SK-N-SH treated with all-trans-retinoic acid at 6 μM for 48 hours (cell line): ENCODE measurements around the gene GBF1.

Source experiments
- ATAC-seq: fragments of 200-7000 bp; cut with Tn5 transposase; 3 replicates; pipeline ENCODE4 v1.9.1; 2020; ENCODE audit warnings: mild to moderate bottlenecking, moderate library complexity
- ARNTL ChIP-seq: fragments of 450-650 bp; formaldehyde crosslinking; IDR thresholded peaks from 2 replicates; pipeline ENCODE4 v1.5.0; 2020; ENCODE audit warnings: low read depth, mild to moderate bottlenecking, moderate library complexity, borderline replicate concordance
- BACH2 ChIP-seq: fragments of 250-450 bp; sonication (Bioruptor Pico); IDR thresholded peaks from 2 replicates; pipeline ENCODE4 v1.9.0; 2021; ENCODE audit warnings: mild to moderate bottlenecking, borderline replicate concordance
- CSDC2 ChIP-seq: fragments of 250-450 bp; sonication (Bioruptor Pico); IDR thresholded peaks from 2 replicates; pipeline ENCODE4 v1.5.0; 2020; ENCODE audit warnings: mild to moderate bottlenecking, moderate library complexity
- ESRRG ChIP-seq: fragments of 250-450 bp; sonication (Bioruptor Pico); IDR thresholded peaks from 2 replicates; pipeline ENCODE4 v1.6.1; 2021; ENCODE audit warnings: mild to moderate bottlenecking
- GLIS3 ChIP-seq: fragments of 250-450 bp; sonication (Bioruptor Pico); IDR thresholded peaks from 2 replicates; pipeline ENCODE4 v1.5.0; 2020; ENCODE audit warnings: mild to moderate bottlenecking, moderate library complexity
- ISL1 ChIP-seq: fragments of 250-450 bp; sonication (Bioruptor Pico); IDR thresholded peaks from 2 replicates; pipeline ENCODE4 v2.1.2; 2022; ENCODE audit warnings: mild to moderate bottlenecking, moderate library complexity
- OSR1 ChIP-seq: fragments of 250-450 bp; sonication (Bioruptor Pico); IDR thresholded peaks from 2 replicates; pipeline ENCODE4 v1.8.0; 2022; ENCODE audit warnings: moderate library complexity, mild to moderate bottlenecking, inconsistent platforms
- PPARA ChIP-seq: fragments of 250-450 bp; sonication (Bioruptor Pico); IDR thresholded peaks from 2 replicates; pipeline ENCODE4 v1.5.0; 2020; ENCODE audit warnings: mild to moderate bottlenecking, borderline replicate concordance
- TCF4 ChIP-seq: fragments of 250-450 bp; sonication (Bioruptor Pico); IDR thresholded peaks from 2 replicates; pipeline ENCODE4 v1.8.0; 2021; ENCODE audit warnings: mild to moderate bottlenecking, moderate library complexity, borderline replicate concordance
- TOX ChIP-seq: fragments of 250-450 bp; sonication (Bioruptor Pico); IDR thresholded peaks from 2 replicates; pipeline ENCODE4 v1.8.0; 2021; ENCODE audit warnings: mild to moderate bottlenecking, moderate library complexity, borderline replicate concordance
- ZC3H10 ChIP-seq: fragments of 250-450 bp; sonication (Bioruptor Pico); IDR thresholded peaks from 2 replicates; pipeline ENCODE4 v1.5.1; 2021; ENCODE audit warnings: mild to moderate bottlenecking, moderate library complexity
- ZFP3 ChIP-seq: fragments of 250-450 bp; sonication (Bioruptor Pico); IDR thresholded peaks from 2 replicates; pipeline ENCODE4 v1.5.0; 2020; ENCODE audit warnings: mild to moderate bottlenecking, moderate library complexity
- ZFP30 ChIP-seq: fragments of 450-650 bp; formaldehyde crosslinking; IDR thresholded peaks from 2 replicates; pipeline ENCODE4 v1.5.0; 2022; ENCODE audit warnings: mild to moderate bottlenecking, moderate library complexity
- ZNF565 ChIP-seq: fragments of 450-650 bp; formaldehyde crosslinking; conservative IDR thresholded peaks from 2 replicates; pipeline ENCODE4 v1.5.0; 2020; ENCODE audit warnings: low read depth, mild to moderate bottlenecking, moderate library complexity
- ZNF70 ChIP-seq: fragments of 450-650 bp; formaldehyde crosslinking; IDR thresholded peaks from 2 replicates; pipeline ENCODE4 v1.5.0; 2020; ENCODE audit warnings: mild to moderate bottlenecking, moderate library complexity
- ZNF8 ChIP-seq: fragments of 450-650 bp; formaldehyde crosslinking; IDR thresholded peaks from 2 replicates; pipeline ENCODE4 v1.5.0; 2020; ENCODE audit warnings: mild to moderate bottlenecking, moderate library complexity
- TF ChIP-seq, protein P1 (sequence below): fragments of 250-450 bp; sonication (Bioruptor Pico); IDR thresholded peaks from 2 replicates; pipeline ENCODE4 v1.8.0; 2021; ENCODE audit warnings: low read depth, mild to moderate bottlenecking, moderate library complexity, borderline replicate concordance
- TF ChIP-seq, protein P2 (sequence below): fragments of 250-450 bp; sonication (Bioruptor Pico); IDR thresholded peaks from 2 replicates; pipeline ENCODE4 v1.8.0; 2020; ENCODE audit warnings: mild to moderate bottlenecking, moderate library complexity, borderline replicate concordance
- TF ChIP-seq, protein P3 (sequence below): fragments of 250-450 bp; sonication (Bioruptor Pico); IDR thresholded peaks from 2 replicates; pipeline ENCODE4 v1.5.1; 2020; ENCODE audit warnings: low read depth, mild to moderate bottlenecking, moderate library complexity
- TF ChIP-seq, protein P4 (sequence below): fragments of 250-450 bp; sonication (Bioruptor Pico); IDR thresholded peaks from 2 replicates; pipeline ENCODE4 v1.5.1; 2021; ENCODE audit warnings: mild to moderate bottlenecking, moderate library complexity
- TF ChIP-seq, protein P5 (sequence below): fragments of 250-450 bp; sonication (Bioruptor Pico); IDR thresholded peaks from 2 replicates; pipeline ENCODE4 v1.5.0; 2020; ENCODE audit warnings: mild to moderate bottlenecking, moderate library complexity

Gene GBF1

DNA sequence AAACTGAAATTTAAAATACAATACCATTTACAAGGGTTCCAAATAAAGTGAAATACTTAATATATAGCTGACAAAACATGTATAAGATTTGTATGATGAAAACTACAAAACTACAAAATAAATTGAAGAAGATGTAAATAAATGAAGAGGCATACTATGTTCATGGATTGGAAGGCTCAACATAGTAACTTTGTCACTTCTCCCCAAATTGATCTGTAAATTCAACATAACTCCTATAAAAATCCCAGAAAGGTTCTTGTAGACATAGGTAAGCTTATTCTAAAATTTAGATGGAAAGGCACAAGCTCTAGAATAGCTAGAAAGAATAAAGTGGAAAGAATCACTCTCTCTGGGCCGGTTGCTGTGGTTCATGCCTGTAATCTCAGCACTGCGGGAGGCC lies 126.0 kb downstream of the GBF1 start (continued):
- TF ChIP-seq, protein P1, sequence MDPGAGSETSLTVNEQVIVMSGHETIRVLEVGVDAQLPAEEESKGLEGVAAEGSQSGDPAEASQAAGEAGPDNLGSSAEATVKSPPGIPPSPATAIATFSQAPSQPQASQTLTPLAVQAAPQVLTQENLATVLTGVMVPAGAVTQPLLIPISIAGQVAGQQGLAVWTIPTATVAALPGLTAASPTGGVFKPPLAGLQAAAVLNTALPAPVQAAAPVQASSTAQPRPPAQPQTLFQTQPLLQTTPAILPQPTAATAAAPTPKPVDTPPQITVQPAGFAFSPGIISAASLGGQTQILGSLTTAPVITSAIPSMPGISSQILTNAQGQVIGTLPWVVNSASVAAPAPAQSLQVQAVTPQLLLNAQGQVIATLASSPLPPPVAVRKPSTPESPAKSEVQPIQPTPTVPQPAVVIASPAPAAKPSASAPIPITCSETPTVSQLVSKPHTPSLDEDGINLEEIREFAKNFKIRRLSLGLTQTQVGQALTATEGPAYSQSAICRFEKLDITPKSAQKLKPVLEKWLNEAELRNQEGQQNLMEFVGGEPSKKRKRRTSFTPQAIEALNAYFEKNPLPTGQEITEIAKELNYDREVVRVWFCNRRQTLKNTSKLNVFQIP (CRISPR knock-in tag), result no peak
- TF ChIP-seq ESRRG (CRISPR knock-in tag) (no peak), GLIS3 (CRISPR knock-in tag) (no peak), TOX (CRISPR knock-in tag) (no peak), CSDC2 (CRISPR knock-in tag) (no peak), OSR1 (CRISPR knock-in tag) (no peak), ARNTL (CRISPR knock-in tag) (no peak), ZNF8 (CRISPR knock-in tag) (no peak), TCF4 (CRISPR knock-in tag) (no peak), PPARA (CRISPR knock-in tag) (no peak)
- TF ChIP-seq, protein P2, sequence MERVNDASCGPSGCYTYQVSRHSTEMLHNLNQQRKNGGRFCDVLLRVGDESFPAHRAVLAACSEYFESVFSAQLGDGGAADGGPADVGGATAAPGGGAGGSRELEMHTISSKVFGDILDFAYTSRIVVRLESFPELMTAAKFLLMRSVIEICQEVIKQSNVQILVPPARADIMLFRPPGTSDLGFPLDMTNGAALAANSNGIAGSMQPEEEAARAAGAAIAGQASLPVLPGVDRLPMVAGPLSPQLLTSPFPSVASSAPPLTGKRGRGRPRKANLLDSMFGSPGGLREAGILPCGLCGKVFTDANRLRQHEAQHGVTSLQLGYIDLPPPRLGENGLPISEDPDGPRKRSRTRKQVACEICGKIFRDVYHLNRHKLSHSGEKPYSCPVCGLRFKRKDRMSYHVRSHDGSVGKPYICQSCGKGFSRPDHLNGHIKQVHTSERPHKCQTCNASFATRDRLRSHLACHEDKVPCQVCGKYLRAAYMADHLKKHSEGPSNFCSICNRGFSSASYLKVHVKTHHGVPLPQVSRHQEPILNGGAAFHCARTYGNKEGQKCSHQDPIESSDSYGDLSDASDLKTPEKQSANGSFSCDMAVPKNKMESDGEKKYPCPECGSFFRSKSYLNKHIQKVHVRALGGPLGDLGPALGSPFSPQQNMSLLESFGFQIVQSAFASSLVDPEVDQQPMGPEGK (CRISPR knock-in tag), result no peak
- TF ChIP-seq, protein P3, sequence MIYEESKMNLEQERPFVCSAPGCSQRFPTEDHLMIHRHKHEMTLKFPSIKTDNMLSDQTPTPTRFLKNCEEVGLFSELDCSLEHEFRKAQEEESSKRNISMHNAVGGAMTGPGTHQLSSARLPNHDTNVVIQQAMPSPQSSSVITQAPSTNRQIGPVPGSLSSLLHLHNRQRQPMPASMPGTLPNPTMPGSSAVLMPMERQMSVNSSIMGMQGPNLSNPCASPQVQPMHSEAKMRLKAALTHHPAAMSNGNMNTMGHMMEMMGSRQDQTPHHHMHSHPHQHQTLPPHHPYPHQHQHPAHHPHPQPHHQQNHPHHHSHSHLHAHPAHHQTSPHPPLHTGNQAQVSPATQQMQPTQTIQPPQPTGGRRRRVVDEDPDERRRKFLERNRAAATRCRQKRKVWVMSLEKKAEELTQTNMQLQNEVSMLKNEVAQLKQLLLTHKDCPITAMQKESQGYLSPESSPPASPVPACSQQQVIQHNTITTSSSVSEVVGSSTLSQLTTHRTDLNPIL (CRISPR knock-in tag), result no peak

DNA sequence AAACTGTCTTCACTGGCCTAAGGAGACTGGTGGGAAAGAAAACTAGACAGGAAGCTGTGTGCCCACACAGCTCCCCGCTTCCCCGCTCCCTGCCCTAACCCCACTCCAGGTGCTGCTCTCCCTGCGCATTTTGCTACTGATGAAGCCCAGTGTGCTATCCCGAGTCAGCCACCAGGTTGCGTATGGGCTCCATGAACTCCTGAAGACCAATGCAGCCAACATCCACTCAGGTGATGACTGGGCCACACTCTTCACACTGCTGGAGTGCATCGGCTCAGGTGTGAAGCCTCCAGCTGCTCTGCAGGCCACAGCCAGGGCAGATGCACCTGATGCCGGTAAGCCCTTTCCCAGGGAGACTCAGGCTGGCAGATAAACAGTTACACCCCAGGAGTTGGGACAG lies 129.9 kb downstream of the GBF1 start:
- TF ChIP-seq TOX (CRISPR knock-in tag) (no peak), GLIS3 (CRISPR knock-in tag) (no peak), BACH2 (CRISPR knock-in tag) (no peak), ZC3H10 (CRISPR knock-in tag) (no peak), ZFP30 (no peak), ZNF565 (CRISPR knock-in tag) (no peak), ZNF70 (no peak), ISL1 (no peak), CSDC2 (CRISPR knock-in tag) (no peak)
- TF ChIP-seq, protein P4, sequence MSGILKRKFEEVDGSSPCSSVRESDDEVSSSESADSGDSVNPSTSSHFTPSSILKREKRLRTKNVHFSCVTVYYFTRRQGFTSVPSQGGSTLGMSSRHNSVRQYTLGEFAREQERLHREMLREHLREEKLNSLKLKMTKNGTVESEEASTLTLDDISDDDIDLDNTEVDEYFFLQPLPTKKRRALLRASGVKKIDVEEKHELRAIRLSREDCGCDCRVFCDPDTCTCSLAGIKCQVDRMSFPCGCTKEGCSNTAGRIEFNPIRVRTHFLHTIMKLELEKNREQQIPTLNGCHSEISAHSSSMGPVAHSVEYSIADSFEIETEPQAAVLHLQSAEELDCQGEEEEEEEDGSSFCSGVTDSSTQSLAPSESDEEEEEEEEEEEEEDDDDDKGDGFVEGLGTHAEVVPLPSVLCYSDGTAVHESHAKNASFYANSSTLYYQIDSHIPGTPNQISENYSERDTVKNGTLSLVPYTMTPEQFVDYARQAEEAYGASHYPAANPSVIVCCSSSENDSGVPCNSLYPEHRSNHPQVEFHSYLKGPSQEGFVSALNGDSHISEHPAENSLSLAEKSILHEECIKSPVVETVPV (CRISPR knock-in tag), result no peak
- TF ChIP-seq, protein P5, sequence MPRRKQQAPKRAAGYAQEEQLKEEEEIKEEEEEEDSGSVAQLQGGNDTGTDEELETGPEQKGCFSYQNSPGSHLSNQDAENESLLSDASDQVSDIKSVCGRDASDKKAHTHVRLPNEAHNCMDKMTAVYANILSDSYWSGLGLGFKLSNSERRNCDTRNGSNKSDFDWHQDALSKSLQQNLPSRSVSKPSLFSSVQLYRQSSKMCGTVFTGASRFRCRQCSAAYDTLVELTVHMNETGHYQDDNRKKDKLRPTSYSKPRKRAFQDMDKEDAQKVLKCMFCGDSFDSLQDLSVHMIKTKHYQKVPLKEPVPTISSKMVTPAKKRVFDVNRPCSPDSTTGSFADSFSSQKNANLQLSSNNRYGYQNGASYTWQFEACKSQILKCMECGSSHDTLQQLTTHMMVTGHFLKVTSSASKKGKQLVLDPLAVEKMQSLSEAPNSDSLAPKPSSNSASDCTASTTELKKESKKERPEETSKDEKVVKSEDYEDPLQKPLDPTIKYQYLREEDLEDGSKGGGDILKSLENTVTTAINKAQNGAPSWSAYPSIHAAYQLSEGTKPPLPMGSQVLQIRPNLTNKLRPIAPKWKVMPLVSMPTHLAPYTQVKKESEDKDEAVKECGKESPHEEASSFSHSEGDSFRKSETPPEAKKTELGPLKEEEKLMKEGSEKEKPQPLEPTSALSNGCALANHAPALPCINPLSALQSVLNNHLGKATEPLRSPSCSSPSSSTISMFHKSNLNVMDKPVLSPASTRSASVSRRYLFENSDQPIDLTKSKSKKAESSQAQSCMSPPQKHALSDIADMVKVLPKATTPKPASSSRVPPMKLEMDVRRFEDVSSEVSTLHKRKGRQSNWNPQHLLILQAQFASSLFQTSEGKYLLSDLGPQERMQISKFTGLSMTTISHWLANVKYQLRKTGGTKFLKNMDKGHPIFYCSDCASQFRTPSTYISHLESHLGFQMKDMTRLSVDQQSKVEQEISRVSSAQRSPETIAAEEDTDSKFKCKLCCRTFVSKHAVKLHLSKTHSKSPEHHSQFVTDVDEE (CRISPR knock-in tag), result no peak
- TF ChIP-seq, protein P1 (CRISPR knock-in tag), result no peak
- TF ChIP-seq, all 23 proteins: peak for 0
- ATAC-seq, result no peak

DNA sequence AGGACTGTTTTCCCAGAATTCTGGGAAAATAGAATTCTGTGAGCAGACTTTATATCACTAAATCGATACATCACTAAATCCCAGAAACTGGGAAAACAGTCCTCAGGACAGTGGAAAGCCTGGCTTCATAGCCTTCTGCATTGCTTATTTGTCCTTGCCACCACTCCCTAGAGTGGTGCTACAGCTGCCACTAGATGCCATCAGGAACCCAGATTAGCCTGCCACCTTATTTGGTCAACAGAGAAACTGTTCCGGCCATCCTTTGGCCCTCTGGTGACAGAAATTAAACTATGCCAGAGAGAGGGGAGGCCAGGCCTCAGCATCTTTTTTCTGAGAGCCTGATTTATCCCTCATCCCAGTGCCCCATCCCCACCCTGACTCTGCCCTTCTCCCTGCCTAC lies 130.5 kb downstream of the GBF1 start:
- no peak for TF ChIP-seq BACH2 (CRISPR knock-in tag)
- no peak for TF ChIP-seq ZNF8 (CRISPR knock-in tag)
- no peak for TF ChIP-seq ZFP3 (CRISPR knock-in tag)
- TF ChIP-seq, protein P5 (CRISPR knock-in tag), result no peak
- ATAC-seq, result no peak
